RCC 7860 (cell line): ENCODE measurements around the gene TSEN54.

Source experiments
- DNase-seq: peaks from one replicate; pipeline ENCODE4 v3.0.0-alpha.2; 2015; ENCODE audit warnings: low spot score
- FAIRE-seq: peaks from 2 replicates; lab custom pipeline; 2012; peaks lifted over from hg19 to GRCh38; lab: Jason Lieb, UNC

Gene TSEN54

DNA sequence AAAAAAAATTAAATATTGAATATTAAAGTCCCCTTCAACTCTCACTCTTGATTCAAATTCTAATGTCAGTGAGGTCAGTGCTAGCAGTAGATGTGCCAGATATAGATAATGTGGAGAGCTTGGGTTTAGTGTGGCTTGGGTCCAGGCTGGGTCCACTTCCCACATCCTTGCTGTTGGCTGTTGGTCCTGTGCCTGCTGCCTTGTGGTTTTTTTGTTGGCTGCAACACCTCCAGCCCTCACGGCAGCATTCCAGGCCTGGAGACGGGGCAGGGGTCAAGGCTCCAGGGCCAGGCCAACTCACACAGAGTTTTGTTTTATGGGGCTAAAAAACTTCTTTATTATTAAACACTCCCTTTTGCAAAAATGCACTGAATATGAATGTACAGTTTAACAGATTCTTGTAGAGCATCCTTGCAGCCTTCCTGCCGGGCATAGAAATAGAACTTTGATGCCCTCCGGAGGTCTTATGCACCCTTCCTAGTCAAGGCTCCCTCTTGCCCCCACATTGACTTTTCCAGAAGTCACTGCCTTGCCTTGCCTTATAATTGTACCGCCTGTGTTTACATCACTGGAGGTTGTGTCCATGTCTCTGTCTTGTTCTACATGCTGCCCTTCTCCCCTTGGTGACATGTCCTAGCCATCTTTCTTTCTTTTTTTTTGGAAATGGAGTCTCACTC is 45.7 kb downstream of the TSEN54 start:
- FAIRE-seq (peak; percentile 86), DNase-seq (peak; percentile 52)

DNA sequence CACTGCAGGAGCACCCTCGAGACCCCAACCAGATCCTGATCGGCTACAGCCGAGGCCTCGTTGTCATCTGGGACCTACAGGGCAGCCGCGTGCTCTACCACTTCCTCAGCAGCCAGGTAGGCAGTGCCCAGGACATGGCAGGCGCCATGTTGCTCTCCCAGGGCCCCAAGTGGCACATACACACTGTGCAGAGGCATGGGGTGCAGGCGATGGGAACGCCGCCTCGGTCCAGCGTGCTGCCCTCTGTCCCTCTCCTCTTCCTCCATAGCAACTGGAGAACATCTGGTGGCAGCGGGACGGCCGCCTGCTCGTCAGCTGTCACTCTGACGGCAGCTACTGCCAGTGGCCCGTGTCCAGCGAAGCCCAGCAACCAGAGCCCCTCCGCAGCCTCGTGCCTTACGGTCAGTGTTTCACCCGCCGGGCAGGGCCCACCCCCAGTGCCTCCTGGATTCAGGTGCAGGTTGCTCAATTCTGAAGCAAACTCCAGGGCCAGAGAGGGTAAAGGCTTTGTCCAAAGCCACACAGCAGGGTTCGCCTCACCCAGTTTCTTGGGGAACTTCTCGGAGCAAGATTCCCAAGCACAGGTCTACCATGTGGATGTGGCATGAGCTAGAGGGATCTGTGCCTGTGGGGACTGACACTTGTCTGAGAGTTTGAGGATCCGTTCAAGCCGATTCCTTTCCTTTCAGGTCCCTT is 46.9 kb downstream of the TSEN54 start:
- FAIRE-seq = no peak

GRCh38 chr17:75564195-75564594 is 47.9 kb downstream of the TSEN54 start:
- FAIRE-seq (no peak), DNase-seq (no peak)

More for the DNA sequence above, 46.9 kb downstream of the TSEN54 start:
- DNase-seq = no peak

- DNase-seq (no peak), FAIRE-seq (no peak)
These were observed 48.7 kb downstream of the TSEN54 start for GRCh38 chr17:75565066-75565465.

DNA sequence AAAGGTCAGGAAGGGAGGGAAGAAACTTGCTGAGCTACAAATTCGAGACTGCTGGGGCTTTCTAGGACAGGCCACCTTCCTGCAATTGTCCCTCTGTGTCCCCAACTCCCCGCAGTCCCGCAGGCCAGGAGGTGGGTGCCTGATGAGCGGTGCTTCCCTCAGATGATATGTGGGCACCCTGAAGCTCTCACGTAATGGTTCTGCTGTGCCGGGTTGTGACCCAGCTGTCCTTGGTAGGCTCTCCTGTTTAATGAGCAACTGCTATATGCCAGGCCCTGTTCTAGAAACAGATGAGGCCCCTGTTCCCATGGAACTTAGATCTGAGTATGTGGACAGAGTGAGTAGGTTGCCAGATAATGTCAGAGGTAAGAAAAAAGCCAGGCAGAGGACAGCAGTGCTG is 49.3 kb downstream of the TSEN54 start:
- DNase-seq (no peak), FAIRE-seq (no peak)

DNA sequence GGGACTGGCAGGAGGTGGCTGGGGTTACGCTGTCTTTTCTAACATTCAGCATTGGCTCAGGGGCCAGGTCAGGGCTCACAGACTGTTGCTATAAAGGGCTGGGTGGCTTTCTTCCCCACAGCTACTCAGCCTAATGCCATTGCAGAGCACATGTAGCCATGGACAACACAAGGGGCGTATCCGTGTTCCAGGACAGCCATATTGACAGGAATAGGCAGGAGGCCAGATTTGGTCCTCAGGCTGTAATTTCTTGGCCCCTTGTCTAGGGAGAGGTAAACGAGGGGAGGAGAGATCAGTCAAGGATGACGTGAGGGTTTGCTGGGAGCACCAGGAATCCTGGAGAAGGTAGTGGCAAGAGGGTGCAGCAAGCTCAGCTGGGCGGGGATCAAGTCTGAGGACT is 50.1 kb downstream of the TSEN54 start:
- no peak for DNase-seq
- FAIRE-seq = no peak

DNA sequence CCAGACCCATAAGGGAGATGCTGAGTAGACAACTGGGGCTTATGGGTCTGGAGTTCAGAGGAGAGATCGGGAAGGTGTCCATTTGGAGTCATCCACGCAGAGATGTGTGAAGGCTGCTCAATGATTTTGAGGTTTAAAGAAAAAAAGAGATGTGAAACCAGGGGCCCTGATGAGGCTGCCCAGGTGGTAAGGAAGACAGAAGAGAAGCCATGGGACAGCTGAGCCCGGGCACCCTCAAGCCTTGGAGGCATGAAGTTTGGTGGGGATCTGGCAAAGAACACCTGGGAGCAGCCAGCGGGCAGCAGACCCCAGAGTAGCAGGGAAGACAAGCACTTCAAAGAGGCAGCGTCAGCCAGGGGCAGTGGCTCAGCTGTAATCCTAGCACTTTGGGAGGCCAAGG is 50.5 kb downstream of the TSEN54 start:
- FAIRE-seq = no peak
- no peak for DNase-seq

- DNase-seq = no peak
- no peak for FAIRE-seq
These were observed 52.3 kb downstream of the TSEN54 start for GRCh38 chr17:75568412-75569255.

GRCh38 chr17:75570034-75570676 is 53.8 kb downstream of the TSEN54 start:
- FAIRE-seq (no peak), DNase-seq (no peak)

DNA sequence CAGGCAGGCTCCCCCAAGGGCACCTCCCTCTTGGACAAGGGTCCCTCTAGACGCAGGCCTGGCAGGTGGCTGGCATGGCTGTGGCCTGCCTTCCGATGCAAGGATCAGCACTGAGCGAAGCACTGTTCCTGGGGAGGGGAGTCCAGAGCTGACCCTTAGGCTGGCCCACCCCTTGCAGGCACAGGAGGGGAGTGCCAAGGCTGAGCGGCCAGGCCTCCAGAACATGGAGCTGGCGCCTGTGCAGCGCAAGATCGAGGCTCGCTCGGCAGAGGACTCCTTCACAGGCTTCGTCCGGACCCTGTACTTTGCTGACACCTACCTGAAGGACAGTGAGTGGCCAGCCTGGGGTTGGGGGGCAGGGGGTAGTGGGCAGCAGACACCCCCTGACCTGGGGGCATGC is 54.4 kb downstream of the TSEN54 start:
- FAIRE-seq (no peak), DNase-seq (no peak)

GRCh38 chr17:75571197-75571884 is 55.0 kb downstream of the TSEN54 start:
- FAIRE-seq = no peak

DNA sequence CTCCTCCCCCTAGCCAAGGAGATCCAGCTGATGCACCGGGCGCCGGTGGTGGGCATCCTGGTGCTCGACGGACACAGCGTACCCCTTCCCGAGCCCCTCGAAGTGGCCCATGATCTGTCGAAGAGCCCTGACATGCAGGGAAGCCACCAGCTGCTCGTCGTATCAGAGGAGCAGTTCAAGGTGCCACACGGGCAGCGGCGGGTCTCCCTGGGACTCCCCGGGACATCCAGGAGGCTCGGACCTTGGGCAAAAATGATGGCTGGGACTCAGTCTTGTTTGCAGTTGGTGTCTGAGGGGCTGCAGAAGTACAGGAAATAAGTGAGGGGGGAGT is 55.5 kb downstream of the TSEN54 start:
- DNase-seq (no peak), FAIRE-seq (no peak)

More at GRCh38 chr17:75571197-75571884, 55.0 kb downstream of the TSEN54 start:
- DNase-seq = no peak

DNA sequence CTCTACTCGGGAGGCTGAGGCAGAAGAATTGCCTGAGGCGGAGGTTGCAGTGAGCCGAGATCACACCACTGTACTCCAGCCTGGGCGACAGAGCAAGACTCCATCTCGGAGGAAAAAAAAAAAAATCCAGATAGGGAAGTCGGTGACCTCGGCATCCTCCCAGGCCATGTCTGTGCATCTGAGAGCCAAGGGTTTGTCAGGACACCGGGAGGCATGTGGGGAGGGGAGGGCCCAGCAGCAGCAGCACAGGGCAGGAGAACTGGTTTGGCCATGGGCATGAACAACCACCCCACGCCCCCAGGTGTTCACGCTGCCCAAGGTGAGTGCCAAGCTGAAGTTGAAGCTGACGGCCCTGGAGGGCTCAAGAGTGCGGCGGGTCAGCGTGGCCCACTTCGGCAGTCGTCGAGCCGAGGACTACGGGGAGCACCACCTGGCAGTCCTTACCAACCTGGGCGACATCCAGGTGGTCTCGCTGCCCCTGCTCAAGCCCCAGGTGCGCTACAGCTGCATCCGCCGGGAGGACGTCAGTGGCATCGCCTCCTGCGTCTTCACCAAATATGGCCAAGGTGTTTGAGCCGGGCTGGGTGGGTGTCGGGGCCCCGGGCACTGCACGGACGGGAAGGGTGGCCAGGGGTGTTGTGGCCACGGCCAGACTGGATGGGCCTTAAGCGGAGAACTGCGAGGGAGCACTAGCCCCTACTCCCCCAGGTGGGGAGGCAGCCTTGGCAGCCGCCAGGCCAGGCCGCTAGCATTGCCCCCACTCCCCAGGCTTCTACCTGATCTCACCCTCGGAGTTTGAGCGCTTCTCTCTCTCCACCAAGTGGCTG is 56.6 kb downstream of the TSEN54 start:
- DNase-seq (no peak), FAIRE-seq (no peak)

- FAIRE-seq (no peak), DNase-seq (no peak)
These were observed 57.2 kb downstream of the TSEN54 start for GRCh38 chr17:75573540-75573957.

DNA sequence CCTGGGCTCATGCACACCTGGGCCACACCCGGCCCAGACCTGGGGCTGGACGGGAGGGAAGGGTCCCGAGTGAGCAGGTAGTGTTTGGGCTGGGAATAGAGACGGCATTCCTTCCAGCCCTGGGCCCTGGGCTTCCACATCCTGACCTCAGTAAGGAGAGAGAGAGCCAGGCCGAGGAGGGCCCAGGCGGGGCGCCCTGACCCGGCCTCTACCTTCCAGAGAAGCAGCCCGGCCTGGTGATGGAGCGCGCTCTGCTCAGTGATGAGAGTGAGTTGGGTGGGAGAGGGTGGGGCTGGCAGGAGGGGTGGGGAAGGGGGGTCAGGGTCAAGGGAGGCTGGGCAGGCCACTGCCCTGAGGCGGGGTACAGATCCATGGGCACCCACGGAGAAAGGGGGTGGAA is 57.7 kb downstream of the TSEN54 start:
- FAIRE-seq (no peak), DNase-seq (no peak)
